ENCODE results near the gene CST1.
"Not testable (repeated sequence)": the region's sequence is repeated elsewhere in the genome, so short reads cannot be mapped to it uniquely, and the experiment has no call there.

The CST1 gene

GRCh38 chr20:23754731-23755130 is 4.0 kb upstream of the CST1 start:
- no peak for DNase-seq

- no peak for DNase-seq
Measured at GRCh38 chr20:23753589-23753988, 2.9 kb upstream of the CST1 start.

- DNase-seq, result no peak
Measured at GRCh38 chr20:23753194-23753548, 2.4 kb upstream of the CST1 start.

GRCh38 chr20:23752481-23753193 is 1.9 kb upstream of the CST1 start:
- no peak for DNase-seq

- DNase-seq, result no peak
Measured at GRCh38 chr20:23752019-23752418, 1.3 kb upstream of the CST1 start.

- no peak for DNase-seq
Measured at GRCh38 chr20:23749746-23750145, 989 bp downstream of the CST1 start.

GRCh38 chr20:23748975-23749374 is 1.8 kb downstream of the CST1 start:
- not testable (repeated sequence) for DNase-seq

GRCh38 chr20:23747551-23747950 is 3.2 kb downstream of the CST1 start:
- not testable (repeated sequence) for DNase-seq

- DNase-seq, result not testable (repeated sequence)
Measured at GRCh38 chr20:23747092-23747491, 3.6 kb downstream of the CST1 start.

GRCh38 chr20:23746321-23746720 is 4.4 kb downstream of the CST1 start:
- DNase-seq, result no peak

- DNase-seq, result no peak
Measured at GRCh38 chr20:23745247-23745646, 5.5 kb downstream of the CST1 start.

GRCh38 chr20:23744817-23745216 is 5.9 kb downstream of the CST1 start:
- DNase-seq, result no peak

GRCh38 chr20:23735391-23735790 is 15.3 kb downstream of the CST1 start:
- not testable (repeated sequence) for DNase-seq

GRCh38 chr20:23734949-23735348 is 15.8 kb downstream of the CST1 start:
- DNase-seq, result not testable (repeated sequence)

GRCh38 chr20:23734440-23734839 is 16.3 kb downstream of the CST1 start:
- not testable (repeated sequence) for DNase-seq

GRCh38 chr20:23727016-23727415 is 23.7 kb downstream of the CST1 start:
- no peak for DNase-seq

GRCh38 chr20:23725102-23725501 is 25.6 kb downstream of the CST1 start:
- DNase-seq, result no peak

- peak; percentile 5 to 14 for DNase-seq
Measured at GRCh38 chr20:23723659-23724307, 27.0 kb downstream of the CST1 start.

GRCh38 chr20:23722851-23723250 is 27.9 kb downstream of the CST1 start:
- not testable (repeated sequence) for DNase-seq

- DNase-seq, result no peak
Measured at GRCh38 chr20:23721962-23722361, 28.8 kb downstream of the CST1 start.

GRCh38 chr20:23719351-23719750 is 31.4 kb downstream of the CST1 start:
- not testable (repeated sequence) for DNase-seq

GRCh38 chr20:23711778-23712177 is 39.0 kb downstream of the CST1 start:
- not testable (repeated sequence) for DNase-seq

- DNase-seq, result no peak
Measured at GRCh38 chr20:23710771-23711170, 40.0 kb downstream of the CST1 start.

GRCh38 chr20:23705895-23706294 is 44.8 kb downstream of the CST1 start:
- DNase-seq, result no peak

- no peak for DNase-seq
Measured at GRCh38 chr20:23702021-23702420, 48.7 kb downstream of the CST1 start.

Measured in CD4-positive, alpha-beta T cell treated with Interferon alpha-2 for 1 hour (primary cell).